Measurements from ENCODE around the gene TBC1D19.
"Not testable (repeated sequence)": the region's sequence is repeated elsewhere in the genome, so short reads cannot be mapped to it uniquely, and the experiment has no call there.

Gene TBC1D19, protein sequence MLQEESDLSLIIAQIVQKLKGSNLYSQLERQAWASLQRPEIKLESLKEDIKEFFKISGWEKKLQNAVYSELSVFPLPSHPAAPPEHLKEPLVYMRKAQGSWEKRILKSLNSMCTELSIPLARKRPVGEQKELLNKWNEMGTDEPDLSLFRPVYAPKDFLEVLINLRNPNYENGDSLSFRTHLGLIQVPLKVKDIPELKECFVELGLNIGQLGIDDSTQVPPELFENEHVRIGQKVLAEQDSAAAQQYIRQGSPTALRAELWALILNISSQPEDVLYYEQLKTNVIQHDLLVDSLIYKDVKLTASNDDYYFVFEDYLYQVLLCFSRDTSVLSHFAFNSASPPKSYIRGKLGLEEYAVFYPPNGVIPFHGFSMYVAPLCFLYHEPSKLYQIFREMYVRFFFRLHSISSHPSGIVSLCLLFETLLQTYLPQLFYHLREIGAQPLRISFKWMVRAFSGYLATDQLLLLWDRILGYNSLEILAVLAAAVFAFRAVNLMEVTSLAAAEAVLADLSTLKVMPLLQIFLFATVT

GRCh38 chr4:26583865-26584652 is at the start of gene TBC1D19:
TBC1D19 (plus strand) TSS chr4:26584084; CDS start chr4:26584194, 110 bp downstream.
- DNase-seq = peak; percentile 82

DNA sequence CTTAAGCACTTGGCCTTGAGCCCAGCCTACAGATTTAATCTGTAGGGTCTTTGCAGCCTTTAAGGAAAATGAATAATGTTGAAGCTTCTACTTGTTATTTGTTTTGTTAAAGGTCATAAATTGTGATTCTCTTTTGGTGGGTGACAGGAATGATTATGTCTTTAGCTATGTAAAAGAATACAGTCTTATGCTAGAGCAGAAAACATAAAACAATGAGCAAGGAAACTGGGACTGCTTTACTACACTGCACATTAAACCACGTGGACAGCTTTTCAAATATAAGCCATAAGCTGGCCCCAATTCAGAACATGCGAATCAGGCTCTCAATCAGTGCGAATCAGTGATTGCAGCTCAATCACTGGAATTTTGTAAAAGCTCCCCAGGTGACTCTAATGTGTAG is 40.9 kb upstream of the TBC1D19 start:
- no peak for DNase-seq

DNA sequence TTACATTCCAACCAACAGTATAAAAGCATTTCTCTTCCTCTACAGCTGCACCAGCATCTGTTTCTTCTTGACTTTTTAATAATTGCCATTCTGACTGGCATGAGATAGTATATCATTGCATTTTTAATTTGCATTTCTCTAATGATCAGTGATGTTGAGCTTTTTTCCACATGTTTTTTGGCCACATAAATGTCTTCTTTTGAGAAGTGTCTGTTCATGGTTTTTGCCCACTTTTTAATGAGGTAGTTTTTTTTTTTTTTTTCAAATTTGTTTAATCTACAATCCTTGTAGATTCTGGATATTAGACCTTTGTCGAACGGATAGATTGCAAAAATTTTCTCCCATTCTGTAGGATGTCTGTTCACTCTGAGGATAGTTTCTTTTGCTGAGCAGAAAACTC is 39.5 kb upstream of the TBC1D19 start:
- DNase-seq = no peak

- not testable (repeated sequence) for DNase-seq
Observed at GRCh38 chr4:26548379-26548778, 35.5 kb upstream of the TBC1D19 start.

GRCh38 chr4:26557164-26557563 is 26.7 kb upstream of the TBC1D19 start:
- DNase-seq = no peak

GRCh38 chr4:26558166-26558895 is 25.6 kb upstream of the TBC1D19 start:
- DNase-seq = no peak

DNA sequence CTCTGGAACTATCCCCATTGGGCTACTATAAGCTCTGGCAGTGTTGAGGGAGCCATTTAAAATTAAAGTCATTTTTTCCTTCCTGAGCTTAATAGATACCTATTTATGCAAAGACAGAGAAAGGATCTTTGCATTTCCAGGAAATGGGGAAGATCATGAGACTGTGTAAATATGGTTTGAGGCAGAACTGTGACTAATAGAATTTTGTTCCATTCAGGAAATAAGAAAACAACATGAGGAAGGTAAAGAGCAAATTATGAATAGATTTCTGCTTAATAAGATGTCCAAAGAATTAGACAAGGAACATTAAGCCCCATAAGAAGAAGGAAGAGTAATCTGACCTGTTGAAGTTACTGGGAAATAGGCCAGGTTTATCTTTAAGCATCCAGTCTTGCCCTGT is 17.8 kb upstream of the TBC1D19 start:
- no peak for DNase-seq

DNA sequence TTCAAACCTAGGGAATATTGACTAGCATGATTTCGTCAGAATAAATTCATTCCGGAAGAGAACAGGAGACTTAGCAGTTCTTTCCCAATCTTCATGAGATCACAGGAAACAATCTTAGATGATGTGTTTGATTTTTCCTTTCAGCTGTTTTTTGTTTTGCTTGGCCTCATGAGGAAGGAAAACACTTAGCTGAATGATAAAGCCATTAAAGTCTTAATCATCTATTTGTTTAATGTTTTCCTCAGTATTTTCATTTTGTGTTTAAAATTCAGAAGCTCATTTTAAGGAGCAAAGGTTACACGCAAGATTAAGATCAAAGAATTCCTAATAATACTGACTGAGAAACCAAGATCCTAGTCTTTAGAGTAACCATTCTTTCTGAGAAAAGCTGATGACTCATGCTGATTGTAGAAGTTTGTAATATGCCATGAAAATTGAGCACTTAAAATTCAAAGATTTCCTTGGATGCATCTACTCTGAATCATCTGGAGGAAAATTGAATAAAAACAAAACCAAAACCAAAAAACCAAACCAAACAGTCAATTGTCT is 15.4 kb upstream of the TBC1D19 start:
- no peak for DNase-seq

DNA sequence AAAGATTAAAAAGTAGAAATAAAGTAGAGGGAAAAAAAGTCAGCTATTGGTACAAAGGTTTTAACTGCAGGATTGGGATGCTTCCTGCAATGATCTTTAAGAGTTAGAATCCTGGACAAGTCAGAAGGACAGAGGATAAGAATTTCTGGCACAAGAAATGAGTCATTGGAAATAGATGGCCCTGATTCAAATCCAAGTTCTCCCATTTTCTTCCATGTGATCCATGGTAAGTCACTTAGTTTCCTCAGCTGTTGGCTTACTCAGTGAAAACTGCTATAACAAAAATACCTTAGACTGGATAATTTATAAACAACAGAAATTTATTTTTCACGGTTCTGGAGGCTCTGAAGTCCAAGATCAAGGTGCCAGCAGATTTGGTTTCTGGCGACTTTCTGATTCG is 13.3 kb upstream of the TBC1D19 start:
- no peak for DNase-seq

DNA sequence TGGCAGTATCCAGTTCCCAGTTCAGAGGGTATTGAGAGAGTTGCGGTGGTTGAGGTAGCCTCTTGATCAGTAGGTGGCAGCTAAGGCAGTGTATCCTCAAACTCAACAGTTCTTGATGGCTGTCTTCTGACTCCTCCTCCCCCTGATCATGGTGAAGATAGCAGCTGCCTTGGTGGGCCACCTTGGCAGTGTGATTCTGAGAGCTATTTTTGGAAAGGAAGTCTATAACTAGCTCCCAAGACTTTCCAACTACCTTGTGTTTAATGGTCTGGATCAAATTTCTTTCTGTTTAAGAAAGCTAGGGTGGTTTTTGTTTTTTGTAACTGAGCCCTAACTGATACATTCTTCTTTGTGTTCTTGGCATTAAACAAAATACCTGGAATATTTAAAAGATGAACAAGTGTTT is 10.5 kb upstream of the TBC1D19 start:
- DNase-seq = no peak

GRCh38 chr4:26574563-26574962 is 9.3 kb upstream of the TBC1D19 start:
- no peak for DNase-seq

DNA sequence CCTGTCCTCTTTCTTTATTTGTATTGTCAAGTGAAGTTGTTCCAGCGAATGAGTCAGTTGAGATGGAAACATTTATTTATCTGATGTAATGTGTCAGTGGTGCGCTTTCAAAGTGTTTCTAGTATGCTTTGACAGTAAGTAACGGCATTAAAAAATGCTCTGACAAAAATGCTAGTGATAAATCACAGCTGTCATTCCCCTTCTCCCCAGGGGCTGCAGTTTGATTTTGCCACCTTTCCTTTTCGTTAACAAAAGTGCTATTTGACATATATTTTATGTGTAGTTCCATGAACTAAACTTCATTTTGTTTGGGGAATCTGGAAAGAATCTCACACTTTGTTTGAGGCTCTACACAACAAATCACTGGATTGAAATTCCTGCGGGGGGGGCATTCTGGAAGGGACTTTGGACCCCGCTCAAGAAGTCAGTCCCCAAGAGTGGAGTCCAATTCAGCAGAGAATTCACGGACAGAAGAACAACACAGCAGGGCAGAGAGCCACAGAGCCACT is 7.6 kb upstream of the TBC1D19 start:
- DNase-seq = no peak

DNA sequence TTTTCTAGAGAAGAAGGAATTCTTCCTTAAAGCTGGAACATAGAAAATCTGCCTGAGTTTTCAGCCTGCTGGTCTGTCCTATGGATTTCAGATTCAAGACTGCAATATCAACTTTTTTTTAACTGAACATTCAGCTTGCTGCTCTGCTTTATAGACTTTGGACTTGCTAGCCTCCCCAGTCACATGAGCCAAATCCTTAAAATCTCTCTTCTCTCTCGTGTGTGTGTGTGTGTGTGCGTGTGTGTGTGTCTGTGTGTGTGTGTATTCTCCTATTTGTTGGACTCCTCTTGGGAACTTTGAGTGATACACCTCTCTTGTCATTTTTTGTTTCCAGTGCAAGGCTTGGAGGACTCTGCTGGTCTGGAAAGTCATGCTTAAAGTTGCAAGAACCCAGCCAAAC is 6.8 kb upstream of the TBC1D19 start:
- DNase-seq = no peak

GRCh38 chr4:26579169-26579568 is 4.7 kb upstream of the TBC1D19 start:
- no peak for DNase-seq

DNA sequence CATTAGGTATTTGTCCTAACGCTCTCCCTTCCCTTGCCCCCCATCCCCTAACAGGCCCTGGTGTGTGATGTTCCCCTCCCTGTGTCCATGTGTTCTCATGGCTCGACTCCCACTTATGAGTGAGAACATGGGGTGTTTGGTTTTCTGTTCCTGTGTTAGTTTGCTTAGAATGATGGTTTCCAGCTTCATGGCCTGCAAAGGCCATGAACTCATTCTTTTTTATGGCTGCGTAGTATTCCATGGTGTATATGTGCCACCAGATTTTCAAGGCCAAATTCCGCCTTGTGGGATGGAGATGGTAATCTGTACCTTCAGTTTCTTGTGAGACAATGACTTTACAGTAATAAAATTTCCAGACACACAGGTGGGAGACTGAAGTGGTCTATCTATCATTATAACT is 2.5 kb upstream of the TBC1D19 start:
- not testable (repeated sequence) for DNase-seq

GRCh38 chr4:26583538-26583864 is 383 bp upstream of the TBC1D19 start:
- no peak for DNase-seq

DNA sequence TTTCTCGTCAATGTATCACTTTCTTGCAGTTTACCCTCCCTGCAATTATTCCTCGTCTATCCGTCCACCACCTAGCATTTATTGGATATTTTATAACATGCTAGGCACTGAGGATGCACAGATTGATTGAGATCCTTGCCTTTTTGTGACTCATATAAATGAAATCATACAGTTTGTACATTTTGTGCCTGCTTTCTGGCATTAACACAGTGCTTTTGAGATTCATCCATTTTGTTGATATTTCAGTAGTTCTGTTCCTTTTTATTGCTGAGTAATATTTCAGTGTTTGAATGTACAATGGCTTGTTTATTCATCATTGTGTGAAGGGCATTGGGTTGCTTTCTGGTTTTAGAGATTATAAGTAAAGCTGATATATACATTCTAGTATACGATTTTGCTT is 841 bp downstream of the TBC1D19 start:
- DNase-seq = no peak

GRCh38 chr4:26589705-26590104 is 5.8 kb downstream of the TBC1D19 start:
- no peak for DNase-seq

- DNase-seq = no peak
Observed at GRCh38 chr4:26590639-26591038, 6.8 kb downstream of the TBC1D19 start.

DNA sequence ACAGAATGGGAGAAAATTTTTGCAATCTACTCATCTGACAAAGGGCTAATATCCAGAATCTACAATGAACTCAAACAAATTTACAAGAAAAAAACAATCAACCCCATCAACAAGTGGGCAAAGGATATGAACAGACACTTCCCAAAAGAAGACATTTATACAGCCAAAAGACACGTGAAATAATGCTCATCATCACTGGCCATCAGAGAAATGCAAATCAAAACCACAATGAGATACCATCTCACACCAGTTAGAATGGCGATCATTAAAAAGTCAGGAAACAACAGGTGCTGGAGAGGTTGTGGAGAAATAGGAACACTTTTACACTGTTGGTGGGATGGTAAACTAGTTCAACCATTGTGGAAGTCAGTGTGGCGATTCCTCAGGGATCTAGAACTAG is 9.7 kb downstream of the TBC1D19 start:
- not testable (repeated sequence) for DNase-seq

- no peak for DNase-seq
Observed at GRCh38 chr4:26594371-26594770, 10.5 kb downstream of the TBC1D19 start.

GRCh38 chr4:26594778-26595177 is 10.9 kb downstream of the TBC1D19 start:
- no peak for DNase-seq

DNA sequence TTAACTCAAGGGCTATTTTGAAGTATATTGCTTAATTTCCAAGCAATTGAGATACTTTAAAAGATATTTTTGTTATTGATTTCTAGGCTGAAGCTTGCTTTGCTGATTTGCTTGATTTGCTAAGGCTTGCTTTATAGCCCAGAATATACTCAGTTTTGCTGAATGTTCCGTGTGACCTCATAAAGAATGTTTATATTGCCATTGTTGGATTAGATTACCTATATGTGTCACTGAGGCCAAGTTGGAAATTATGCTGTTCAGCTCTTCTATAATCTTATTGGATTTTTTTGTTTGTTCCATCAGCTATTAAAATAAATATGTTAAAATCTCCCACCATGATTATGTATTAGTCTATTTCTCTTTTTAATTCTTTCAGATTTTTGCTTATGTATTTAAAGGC is 13.0 kb downstream of the TBC1D19 start:
- DNase-seq = no peak

All from activated CD4-positive, alpha-beta T cell treated with anti-CD3 and anti-CD28 coated beads for 1 hour (primary cell).